ENCODE data around the gene THEM5.
"Not testable (repeated sequence)": the region's sequence is repeated elsewhere in the genome, so short reads cannot be mapped to it uniquely, and the experiment has no call there.

THEM5 gene

DNA sequence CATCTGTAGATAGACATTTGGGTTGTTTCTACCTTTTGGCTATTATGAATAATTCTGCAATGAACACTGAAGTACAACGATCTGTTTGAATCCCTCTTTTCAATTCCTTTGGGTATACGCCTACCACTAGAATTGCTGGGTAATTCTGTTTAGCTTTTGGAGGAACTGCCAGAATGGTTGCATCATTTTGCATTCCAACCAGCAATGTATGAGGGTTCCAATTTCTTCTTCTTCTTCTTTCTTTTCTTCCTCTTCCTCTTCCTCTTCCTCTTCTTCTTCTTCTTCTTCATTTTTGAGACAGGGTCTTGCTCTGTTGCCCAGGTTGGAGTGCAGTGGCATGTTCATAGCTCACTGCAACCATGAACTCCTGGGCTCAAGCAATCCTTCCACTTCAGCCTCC is 13.8 kb upstream of the THEM5 start:
- no peak for FAIRE-seq

DNA sequence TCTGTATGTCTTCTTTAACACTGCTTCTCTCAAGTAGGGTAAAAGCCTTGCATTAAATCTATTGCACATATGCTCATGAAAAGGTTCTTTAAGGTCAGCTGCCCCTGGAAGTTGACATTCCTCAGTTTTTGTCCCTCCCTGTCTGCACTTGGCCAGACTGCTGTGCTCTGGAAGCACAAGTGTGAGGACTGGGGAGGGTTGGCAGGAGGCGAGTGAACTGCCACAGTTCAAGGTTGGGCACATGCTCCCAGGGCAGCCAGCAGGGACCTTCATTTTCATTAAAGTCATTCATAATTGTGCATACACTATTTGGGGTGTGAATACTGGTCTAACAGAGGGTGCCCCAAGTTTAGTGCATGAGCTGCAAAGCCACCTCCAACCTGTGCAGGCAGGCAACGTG is 10.9 kb upstream of the THEM5 start:
- FAIRE-seq, result no peak

DNA sequence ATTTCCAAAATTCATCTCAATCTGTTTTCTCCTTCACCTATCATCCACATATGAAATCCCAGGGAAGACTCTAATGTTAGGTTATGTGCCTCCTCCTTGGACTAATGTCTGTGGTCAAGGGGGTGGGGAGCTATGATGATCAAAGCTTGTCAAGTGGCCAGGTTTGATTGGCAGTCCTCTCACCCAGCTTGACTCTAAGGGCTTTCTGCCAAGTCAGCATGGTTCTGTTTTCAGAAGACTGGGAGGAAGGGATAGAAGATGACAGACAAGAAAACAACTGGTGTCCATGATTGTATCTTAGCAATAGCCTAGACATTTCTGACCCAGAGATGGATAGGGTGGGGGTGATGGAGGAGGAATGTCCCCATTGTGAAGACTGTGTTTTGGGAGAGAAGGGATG is 9.1 kb upstream of the THEM5 start:
- FAIRE-seq, result no peak

DNA sequence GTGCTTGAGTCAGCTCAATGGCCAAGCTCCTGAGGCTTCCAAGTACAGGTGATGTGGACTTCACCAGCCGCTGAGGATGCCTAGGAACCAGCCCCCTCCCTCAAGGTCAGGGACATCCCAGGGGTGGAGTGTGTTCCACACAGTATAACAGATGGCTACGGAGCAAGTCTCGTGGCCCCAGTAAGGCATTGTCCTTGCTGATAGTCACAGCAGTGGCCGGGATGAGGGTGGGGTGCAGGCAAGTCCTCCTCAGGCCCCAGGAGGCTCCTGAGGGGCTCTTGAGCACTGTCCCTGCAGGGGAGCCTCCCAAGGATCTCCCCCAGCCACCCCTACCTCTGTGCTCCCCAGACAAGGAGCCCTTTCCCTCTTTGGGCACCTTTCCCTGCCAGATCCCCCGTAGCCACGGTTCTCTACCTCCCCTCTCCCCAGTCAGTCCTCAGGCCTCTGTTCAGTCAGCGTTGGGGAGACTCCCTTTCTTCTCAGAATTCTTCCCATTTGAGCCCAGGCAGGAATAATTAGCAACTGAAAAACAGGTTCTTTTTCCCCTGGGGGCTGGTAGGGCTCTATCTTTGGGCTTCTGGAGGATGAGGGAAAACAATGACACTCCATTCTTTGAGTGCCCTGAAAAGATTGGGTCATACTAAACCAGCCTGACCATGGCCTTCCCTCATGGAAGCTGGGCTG is 7.1 kb upstream of the THEM5 start:
- no peak for FAIRE-seq

DNA sequence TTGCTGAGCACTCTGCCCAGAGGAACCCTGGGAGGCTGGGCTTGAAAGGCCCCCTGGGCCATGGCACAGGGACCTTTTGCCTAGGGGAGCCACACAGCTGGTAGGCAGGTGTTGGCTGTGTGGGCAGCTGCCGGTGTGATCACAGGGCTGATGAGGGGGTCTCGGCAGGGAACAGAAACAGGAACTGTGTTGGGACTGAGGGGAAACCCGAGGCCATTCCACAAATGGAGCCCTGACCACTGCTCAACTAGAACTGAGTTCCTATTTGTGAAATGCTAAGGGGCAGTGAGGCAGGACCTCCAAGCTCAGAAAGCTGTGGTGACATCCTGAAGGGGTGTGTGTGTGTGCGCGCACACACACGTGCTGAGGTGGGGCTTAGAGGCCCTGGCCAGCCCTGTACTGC is 6.4 kb upstream of the THEM5 start:
- no peak for FAIRE-seq

DNA sequence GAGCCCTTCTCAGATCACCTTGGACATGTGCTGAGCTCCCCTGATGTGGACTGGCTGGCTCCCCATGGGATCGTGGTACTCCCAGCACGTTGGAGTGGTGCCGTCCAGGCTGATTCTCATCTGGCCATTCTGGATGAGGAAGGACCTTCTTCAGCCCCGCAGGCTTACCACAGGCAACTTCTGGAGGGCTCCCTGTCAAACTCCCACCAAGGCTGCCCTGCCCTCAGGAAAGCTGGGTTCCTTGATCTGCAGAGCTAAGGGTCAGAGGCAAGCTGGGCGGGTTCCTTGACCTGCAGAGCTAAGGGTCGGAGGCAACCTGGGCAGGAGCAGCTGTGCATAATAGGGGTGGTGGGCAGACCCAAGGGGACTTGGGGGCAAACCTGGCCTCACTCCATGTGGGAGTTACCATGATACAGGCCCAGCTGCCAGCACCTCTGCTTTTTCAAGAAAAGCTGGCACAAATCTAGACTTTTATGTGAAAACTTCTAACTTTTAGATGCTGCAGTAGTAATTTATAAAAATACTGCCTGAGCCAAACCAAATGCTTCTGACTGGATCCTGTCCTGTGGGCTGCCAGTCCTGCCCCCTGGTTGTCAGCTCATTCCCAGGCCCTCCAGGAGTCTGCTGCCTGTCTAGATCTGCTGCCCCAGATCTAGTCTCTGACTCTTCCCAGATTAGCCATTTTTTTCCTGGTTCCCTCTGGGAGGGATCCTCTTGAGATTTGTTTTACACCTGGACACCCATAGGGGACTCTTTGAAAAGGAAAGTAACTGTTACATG is 5.6 kb upstream of the THEM5 start:
- no peak for FAIRE-seq

DNA sequence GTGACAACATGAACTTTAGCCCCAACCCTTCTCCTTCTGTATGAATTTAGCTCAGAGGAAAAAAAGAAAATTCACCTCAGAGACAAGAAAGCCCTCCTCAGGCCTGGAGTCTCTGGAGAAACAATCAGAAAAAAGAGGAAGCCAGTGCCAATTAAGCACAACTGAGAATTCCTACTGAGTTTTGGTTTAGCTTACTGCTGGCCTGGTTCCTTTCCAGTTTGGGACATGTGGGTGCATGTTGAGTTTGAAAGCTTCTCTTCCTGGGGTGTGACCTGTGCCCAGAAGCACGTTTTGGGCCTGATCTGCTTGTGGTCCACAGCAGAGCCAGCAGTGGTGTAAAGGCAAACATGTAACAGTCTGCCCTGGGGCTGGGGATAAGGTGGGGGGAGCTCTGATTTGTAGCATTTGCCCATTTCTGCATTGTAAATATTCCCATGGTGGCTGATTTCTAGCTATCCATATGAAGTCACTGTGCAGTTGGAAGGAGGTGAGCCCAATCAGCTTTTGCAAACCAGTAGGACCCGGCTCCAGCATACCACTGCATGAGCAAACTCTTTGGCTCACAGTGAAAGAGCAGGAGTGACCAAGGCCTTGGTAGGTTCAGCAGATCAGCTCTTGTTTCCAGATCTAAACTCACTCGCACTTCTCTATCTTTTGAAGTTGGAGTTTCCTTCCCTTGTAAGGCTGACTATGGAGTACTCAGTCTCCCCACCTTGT is 4.7 kb upstream of the THEM5 start:
- FAIRE-seq, result no peak

DNA sequence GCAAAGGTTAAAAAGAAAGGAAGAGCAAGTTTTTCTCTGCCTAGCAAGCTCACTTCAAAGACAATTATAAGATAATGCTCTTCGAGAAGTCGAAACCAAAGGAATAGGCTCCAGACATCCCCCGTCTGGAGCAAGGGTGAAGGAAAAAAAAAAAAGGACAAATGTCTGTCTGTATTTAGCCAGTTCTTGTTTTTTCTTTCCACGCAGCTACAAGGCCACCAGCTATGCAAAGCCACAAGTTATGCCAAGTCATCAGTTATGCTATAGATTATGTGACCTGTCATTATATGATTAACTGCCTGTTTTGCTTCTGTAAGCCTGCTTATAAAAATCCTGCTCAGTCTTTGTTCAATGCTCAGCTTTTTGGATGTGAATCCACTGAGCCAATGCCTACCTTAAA is 2.4 kb upstream of the THEM5 start:
- no peak for FAIRE-seq

DNA sequence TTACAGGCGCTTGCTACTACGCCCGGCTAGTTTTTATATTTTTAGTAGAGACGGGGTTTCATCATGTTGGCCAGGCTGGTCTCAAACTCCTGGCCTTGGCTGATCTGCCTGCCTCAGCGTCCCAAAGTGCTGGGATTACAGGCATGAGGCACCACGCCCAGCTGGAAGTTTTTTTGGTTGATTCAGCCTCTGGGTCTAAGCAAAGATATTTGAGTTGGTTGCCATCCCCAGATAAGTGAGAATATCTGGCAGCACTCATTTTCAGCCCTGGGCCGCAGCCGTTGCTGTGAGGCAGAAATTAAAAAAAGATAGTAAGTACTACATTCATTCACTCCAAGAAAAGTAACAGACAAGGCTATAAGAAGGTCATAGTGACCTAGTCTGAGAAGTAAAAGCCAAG is 2.0 kb upstream of the THEM5 start:
- not testable (repeated sequence) for FAIRE-seq

DNA sequence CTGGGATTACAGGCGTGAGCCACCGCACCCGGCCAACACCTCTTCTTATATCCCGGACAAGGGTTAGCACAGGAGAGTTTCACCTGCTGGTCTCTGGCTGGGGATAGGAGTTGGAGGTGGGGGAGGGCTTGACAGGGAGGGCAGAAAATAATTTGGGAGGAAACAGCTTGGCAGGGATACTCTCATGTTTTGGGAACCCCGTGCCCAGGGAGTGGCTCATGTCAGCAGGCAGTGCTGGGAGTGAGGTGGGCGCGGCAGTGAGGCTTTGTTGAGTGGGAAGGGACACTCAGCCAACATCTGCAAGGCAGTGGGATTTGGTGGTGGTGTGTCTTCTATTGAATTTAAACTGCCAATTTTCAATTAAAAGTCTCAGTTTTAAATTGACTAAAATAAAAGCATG is 1.1 kb upstream of the THEM5 start:
- no peak for FAIRE-seq

DNA sequence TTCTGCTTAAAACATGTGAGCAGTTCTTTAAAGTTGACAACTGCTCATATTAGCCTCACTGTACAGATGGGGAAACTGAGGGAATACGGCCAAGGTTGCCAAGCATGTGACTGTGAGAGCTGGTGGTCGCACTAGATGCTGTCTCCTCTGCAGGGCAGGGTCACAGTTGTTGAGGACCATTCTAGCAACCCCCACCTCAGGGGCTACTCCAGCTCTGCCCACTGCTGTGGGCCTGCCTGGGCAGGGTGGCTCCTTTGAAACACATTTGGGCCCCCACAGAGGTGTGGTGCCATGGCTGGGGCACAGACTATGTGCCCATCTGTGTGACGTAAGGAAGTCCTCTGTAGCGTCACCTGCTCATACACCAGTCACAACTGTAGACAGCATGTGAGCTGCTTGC is 779 bp downstream of the THEM5 start:
- FAIRE-seq, result no peak

DNA sequence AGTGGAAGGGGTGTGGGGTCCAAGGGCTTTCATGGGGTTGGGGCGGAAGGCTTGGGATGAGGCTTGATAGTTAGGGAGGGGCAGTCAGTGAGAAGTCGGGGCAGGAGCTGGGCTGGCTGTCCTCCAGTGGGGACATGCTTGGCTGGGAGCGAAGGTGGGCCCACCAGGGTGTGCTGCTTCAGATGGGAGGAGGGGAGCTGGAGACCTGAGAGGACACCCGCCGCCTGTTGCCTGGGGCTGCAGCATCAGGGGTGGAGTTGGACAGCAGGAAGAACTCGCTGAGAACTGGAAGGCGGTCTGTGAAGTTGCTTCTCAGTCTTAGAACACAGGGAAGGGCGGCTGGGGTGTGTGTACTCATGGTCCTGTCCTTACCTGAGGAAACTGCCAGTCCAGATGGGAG is 1.6 kb downstream of the THEM5 start:
- FAIRE-seq, result no peak

DNA sequence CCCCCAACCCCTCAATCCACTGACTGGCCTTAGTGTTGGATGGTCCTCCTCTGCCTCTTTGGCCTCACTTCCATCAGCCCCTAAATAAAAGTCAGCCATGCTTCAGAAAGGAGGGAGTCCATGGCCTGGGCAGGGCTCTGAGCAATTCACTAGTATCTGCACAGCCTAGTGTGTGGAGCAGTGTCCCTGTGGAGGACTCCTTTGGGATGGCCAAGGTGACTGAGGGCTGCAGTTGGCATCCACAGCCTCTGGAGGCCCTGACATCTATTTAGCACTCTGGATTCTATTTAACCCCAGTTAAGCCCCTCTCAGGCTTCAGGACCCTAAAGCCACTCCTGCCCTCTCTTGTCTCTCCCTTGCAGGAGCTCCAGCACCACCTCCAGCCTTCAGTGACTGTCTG is 3.6 kb downstream of the THEM5 start:
- no peak for FAIRE-seq

DNA sequence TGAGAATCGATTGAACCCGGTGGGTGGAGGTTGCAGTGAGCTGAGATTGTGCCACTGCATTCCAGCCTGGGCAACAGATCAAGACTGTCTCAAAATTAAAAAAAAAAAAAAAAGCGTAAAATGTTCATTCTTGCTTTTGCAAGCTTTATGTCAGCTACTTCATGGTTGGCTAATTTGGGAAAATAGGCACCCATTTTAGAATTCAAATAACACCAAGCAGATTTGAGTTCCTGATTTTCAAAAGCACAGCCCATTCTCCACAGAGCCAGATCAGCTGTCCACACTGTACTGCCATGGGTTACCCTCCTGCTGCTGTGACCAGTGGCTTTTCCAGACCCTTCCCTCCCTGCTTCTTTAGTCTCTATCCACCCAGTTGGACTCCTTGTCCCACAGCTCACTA is 4.4 kb downstream of the THEM5 start:
- no peak for FAIRE-seq

DNA sequence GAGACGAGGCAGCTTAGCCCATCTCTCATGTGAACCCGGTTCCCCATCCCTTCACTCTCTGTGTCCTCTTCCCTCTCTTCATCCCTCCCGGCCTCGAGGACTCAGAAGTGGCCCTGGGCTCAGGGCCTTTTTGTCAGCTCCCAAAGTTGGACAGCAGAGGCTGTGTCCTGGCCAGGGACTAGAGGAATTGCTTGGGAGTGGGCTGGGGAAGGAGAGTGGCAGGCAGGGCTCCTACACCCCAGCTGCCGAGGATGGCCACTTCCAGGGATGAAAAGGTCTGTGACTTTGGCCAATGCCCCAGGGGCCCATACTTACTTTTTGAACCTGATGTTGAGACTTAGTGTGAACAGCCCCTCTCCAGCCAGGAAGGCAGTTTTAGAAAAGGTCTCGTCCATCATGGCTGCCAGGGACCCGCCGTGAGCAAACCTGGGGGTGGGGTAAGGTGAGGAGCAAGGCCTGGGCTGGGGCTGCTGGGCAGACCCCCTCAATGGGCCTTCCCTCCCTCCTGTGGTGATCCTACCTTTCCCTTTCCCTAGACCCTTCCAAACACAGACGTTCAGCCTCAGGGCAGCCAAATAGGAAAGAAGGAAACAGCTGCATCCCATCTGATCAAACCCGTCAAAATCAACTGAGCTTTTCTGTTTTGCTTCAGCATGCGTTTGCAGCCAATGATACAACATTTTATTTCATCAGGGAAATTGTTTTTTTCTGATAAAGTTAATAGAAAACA is 5.5 kb downstream of the THEM5 start:
- FAIRE-seq, result no peak

DNA sequence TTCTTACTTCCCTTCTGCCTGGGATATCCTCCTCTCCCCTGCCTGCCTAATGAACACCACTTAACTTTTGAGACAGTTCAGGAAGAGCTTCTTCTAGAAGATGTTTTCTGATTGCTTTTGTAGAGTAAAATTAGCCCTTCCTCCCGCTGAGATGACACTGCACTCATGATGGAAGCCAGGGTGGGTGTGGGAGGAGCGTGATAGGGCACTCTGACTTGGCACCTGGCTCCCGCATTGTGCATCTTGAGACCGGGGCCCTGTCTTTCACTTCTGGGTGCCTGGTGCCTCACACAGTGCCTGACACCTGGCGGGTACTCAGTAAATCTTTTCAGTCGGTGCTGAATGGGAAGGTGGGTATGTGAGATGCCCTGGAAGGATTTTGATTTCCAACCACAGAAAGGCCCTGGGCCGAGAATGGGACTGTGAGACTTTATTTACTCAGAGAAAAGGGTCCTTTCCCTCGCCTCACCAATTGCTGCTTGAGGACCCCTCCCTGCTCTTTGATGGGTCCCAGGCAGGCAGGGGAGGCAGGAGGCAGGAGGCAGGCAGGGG is 6.8 kb downstream of the THEM5 start:
- no peak for FAIRE-seq

DNA sequence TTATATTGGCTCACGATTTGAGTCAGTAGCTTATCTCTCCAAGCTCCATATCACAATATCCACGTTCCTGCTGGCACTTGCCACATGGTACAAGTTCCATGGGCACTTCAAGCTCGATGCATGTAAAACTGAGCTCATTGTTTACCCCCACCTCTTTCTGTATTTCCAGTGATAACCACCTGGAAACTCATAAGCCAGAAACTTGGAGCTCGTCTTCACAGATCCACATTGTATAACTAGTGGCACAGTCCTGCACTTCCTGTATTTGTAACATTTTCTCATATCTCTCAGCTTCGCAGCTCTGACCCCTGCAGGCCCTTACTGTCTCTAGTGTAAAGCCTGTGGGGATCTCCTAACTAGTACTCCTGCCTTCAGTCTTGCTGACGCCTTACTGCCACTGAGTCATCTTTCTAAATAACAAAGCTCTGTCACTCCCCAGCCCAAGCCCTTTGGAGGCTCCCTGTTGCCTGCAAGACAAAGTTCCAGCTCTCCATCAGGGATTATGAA is 7.4 kb downstream of the THEM5 start:
- no peak for FAIRE-seq

DNA sequence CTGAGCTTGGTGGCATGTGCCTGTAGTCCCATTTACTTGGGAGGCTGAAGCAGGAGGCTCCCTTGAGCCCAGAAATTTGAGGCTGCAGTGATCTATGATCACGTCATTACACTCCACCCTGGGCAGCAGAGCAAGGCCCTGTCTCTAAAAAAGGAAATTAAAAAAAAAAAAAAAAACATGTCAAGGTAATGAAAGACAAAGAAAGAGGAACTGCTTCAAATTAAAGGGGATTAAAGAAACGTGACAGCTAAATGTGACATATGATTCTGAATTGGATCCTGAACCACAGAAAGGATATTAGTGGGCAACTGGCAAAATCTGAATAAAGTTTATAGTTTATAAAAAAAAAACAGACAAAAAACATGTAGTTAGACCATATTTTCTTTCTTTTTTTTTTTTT is 10.1 kb downstream of the THEM5 start:
- no peak for FAIRE-seq

DNA sequence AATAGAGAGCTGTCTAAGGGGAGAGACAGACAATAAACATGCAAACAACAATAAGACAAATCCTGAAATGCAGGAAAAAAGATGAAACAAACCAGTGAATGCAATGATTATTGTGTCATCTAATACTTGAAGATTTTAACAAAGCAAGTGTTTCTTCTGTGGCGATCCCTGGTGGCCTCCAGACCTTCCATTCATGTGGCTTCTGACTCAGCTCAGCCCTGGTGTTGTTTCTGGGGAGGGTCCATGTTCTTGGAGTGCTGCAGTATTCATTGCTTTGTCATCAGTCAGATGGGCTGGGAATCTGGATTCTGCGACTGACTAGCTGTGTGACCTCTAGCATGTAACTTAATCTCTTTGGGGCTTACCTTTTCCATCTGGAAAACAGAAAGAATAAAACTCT is 12.4 kb downstream of the THEM5 start:
- FAIRE-seq, result no peak

DNA sequence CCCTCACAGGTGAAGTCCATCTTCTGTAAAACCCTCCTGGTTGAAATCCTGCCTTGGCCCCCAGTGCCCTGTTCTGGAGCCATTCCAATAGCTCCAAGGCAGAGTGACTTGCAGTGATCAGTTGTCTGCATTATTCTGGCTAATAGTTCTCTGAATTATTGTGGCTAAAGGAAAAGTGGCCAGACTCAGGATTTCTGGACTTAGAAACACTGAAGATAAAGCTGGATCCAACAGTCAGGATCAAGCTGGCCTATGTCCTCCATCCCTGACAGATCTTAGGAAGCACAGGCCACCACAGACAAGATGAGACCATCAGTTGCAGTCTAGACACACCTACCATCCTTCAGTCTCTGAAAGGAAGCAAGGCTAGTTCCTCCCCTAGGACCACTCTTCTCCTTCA is 13.1 kb downstream of the THEM5 start:
- FAIRE-seq, result no peak

DNA sequence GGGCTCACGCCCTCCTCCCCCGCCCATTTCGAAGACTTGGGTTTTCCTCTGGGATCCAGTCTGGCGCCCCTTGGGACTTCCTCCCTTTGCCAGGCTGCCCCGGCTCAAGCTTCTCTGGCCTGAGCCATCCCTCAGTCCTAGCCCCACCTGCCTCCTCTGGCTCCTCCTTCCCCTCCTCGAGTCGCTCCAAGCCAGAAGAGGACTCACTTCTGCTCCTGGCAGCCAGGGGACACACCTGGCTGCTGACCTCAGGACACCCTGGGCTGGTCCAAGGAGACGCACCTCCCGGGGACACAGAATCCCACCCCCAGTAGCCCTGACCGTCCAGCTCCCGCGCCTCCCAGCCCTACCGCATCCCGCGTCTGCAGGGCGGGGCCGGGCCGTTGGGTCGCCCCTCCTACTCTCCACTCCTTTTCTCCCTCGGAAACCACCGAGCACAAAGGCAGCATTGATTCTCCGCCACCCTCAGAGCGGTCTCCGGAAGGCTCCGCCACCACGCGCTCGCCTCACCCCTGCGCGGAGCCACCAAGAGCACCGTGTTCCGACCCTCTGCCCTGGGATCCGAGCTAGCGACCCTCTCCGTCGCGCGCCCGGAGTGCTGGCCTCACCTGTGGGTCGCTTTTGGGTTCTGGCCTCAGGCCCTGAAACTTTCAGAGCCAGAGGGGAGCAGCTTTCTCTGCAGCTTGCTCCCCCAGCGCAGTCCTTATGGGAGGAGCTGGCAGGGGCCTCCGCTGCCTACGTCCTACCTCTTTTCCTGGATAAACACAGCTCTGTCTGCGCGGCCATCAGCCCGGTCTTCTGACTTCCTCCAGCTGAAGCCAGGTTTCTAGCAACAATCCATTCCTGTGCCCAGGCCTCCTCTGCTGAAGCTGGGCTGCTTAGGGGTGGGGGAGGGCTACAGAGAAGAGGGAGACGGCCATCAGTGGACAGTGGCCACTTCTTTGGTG is 13.8 kb downstream of the THEM5 start, which contains the start of gene C2CD4D:
Gene C2CD4D, minus strand, starts transcription at position 364 of the 947 bp plus-strand sequence. CDS start 831 bp downstream, outside the sequence.
- FAIRE-seq, result no peak

DNA sequence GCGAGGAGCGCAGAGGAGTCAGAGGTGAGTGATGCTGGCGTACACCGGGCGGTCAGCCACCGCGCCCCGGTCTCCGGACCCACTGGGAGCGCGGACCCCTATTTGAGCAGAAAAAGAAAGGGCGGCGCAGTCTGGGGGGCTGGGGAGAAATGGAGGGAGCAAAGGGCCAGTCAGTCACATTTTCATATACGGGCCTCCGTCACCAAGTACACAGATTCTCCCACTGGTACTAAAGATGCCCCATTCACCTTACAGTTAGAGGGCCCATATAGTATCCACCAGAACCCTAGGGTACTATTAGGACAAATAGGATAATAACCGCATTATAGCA is 14.5 kb downstream of the THEM5 start:
- no peak for FAIRE-seq

All from endometrium (tissue), 2 donors.